MG63 (cell line): ENCODE results near the gene MARF1. TPM values are rescaled to one million over a fixed set of nuclear protein-coding genes. Genes with fewer than 3 reads are reported as not detected.
"Not testable (repeated sequence)": the region's sequence is repeated elsewhere in the genome, so short reads cannot be mapped to it uniquely, and the experiment has no call there.

Experiments used
- DNase-seq: peaks from one replicate; pipeline ENCODE4 v3.0.0-alpha.2; 2020
- H3K27me3 ChIP-seq: fragments of 250-450 bp; sonication (Bioruptor Pico); 2 replicates; pipeline ENCODE4 v1.5.1; 2020; ENCODE audit warnings: mild to moderate bottlenecking, moderate library complexity
- H3K36me3 ChIP-seq: fragments of 250-450 bp; sonication (Bioruptor Pico); 2 replicates; pipeline ENCODE4 v1.5.1; 2020; ENCODE audit warnings: mild to moderate bottlenecking, moderate library complexity
- H3K4me3 ChIP-seq: fragments of 250-450 bp; sonication (Bioruptor Pico); 2 replicates; pipeline ENCODE4 v1.5.1; 2020; ENCODE audit warnings: mild to moderate bottlenecking, moderate library complexity
- H3K9me3 ChIP-seq: fragments of 250-450 bp; sonication (Bioruptor Pico); 2 replicates; pipeline ENCODE4 v1.5.1; 2020; ENCODE audit warnings: mild to moderate bottlenecking, moderate library complexity
- total RNA-seq: library from RNA; depleted of rRNA; stranded (reverse); fragments of >200 nt; shearing (Covaris generic); gene quantifications from 2 replicates; pipeline ENCODE4 v1.2.3, GENCODE V29; 2014; ENCODE audit warnings: low replicate concordance

Gene MARF1
- total RNA-seq, 1 experiment from 2014 or later, result 3.2 TPM

DNA sequence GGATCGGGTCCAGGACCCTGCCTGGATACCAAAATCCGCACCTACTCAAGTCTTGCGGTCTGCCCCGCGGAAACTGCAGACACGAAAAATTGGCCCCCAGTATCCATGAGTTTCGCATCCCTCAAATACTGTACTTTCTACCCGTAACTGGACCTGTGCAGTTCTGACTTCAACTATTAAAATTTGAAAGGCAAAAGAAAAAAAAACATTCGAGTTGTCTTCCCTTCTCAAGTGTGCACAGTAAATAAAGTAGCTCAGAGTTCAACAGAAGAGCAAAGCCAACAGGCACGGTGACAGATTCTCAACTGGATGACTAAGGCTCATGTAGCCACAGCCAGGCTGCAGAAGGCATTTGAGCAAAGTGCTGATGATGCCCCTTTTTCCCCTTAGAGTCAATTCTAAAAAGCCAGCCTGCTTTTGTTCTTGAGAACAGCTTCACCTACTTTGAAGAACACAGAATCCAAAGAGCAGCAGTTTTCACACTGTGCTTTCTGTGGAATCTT, 32.5 kb downstream of the MARF1 start:
- peaks cover 63% of the 10 kb centered on the region for H3K36me3 ChIP-seq
- no peaks in the 10 kb centered on the region; the same call in 1 of the 2 replicates for H3K9me3 ChIP-seq
- DNase-seq, result peak; percentile 28
- no peak overlapping the region for H3K4me3 ChIP-seq
- no peaks in the 10 kb centered on the region for H3K27me3 ChIP-seq

DNA sequence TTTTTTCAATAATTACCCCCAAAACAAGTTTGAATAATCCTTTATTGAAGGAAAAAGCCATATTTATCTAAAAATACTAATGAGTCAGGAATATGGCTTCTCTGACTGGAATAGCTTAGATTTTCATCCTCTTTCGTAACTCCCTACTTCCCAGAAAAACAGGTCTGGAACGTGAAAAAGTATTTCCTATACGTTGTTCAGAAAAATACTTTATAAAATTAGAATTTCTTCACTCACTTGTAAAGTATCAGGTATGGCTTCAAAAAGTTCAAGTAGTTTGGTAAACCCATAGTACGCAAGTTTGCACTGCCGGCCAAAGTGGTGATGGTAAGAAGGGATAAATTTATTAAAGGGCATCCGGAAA, 33.7 kb downstream of the MARF1 start:
- DNase-seq, result no peak
- H3K4me3 ChIP-seq, result no peak overlapping the region
- H3K9me3 ChIP-seq, result no peaks in the 10 kb centered on the region; the same call in 1 of the 2 replicates
- H3K36me3 ChIP-seq, result peaks cover 70% of the 10 kb centered on the region
- no peaks in the 10 kb centered on the region for H3K27me3 ChIP-seq

DNA sequence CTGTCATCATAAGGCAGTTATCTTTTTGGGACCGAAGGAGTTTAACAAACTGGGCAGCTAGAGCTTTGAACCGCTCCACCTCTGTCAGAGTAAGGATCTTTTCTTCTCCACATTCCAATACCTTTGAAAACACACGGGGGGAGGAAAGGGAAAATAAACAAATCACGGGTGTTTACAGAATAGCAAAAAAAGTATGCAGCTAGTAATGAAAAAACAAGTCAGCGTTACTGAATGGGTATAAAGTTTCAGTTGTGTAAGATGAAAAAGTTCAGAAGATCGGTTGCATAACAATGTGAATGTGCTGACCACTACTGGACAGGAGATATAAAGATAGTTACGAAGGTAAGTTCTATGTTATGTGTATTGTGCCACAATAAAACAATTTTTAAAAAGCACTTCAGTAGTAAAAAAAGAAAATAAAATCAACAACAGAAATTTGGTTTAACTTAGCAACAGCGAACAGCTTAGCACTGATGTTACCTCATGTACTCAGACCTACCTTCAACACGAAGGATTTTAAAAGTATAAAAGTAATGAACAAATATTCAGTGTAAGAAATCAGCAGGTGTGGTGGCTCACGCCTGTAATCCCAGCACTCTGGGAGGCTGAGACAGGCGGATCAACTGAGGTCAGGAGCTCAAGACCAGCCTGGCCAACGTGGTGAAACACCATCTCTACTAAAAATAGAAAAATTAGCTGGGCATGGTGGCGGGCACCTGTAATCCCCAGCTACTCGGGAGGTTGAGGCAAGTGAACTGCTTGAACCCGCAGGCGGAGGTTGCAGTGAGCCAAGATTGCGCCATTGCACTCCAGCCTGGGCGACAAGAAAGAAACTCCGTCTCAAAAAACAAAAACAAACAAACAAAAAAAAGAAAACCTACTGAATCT, 34.3 kb downstream of the MARF1 start:
- no peak overlapping the region for H3K4me3 ChIP-seq
- H3K27me3 ChIP-seq, result no peaks in the 10 kb centered on the region
- DNase-seq, result no peak
- H3K36me3 ChIP-seq, result peaks cover 75% of the 10 kb centered on the region
- H3K9me3 ChIP-seq, result no peaks in the 10 kb centered on the region; the same call in 1 of the 2 replicates

DNA sequence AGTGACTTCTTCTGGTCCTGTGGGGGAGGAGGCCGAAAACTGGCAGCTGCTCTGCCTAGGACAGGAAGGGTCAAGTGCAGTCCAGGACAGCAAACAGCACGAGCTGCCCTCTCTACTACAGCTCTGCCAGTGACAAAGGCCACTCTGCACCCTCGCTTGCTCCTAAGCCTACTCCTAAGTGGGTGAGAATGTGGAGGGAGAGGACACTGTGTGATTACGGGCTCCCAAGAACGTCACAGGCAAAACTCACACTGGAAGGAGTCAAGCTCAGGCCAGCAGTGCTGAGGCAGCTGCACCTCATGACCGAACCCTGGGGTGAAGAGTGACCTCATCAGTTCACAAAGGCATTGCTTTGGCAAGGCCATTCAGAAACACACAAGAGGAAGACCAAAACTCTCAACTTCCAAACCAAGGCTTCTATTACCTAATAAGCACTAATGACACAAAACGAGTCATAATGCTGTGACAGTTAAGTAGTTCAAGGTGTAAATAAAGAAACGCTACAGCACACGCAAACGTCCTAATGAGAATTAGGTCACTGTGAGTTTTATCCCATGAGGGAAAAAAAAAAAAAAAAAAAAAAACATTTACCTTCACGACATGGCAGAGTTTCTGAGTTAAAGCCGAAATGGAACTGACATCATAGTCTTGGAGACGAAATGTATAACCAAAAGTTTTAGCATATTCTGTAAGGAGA, 35.1 kb downstream of the MARF1 start:
- no peaks in the 10 kb centered on the region; the same call in 1 of the 2 replicates for H3K9me3 ChIP-seq
- H3K4me3 ChIP-seq, result no peak overlapping the region
- H3K36me3 ChIP-seq, result peaks cover 78% of the 10 kb centered on the region
- peak; percentile 61 for DNase-seq
- no peaks in the 10 kb centered on the region for H3K27me3 ChIP-seq

DNA sequence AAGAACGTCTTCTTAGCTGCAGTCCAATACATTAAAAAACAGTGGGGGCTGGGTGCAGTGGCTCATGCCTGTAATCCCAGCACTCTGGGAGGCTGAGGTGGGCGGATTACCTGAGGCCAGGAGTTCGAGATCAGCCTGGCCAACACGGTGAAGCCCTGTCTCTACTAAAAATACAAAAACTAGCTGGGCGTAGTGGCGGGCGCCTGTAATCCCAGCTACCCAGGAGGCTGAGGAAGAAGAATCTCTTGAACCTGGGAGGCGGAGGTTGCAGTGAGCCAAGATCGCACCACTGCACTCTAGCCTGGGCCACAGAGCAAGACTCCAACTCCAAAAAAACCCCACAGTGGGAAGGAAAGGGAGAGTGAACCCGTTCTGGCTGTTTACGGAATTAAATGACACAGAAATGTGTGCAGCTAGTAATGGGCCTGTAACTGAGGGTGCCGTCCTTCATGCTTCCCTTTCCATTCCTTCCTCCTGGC, 35.7 kb downstream of the MARF1 start:
- DNase-seq, H3K9me3 ChIP-seq, H3K27me3 ChIP-seq, H3K4me3 ChIP-seq: not testable (repeated sequence)
- peaks cover 78% of the 10 kb centered on the region for H3K36me3 ChIP-seq

DNA sequence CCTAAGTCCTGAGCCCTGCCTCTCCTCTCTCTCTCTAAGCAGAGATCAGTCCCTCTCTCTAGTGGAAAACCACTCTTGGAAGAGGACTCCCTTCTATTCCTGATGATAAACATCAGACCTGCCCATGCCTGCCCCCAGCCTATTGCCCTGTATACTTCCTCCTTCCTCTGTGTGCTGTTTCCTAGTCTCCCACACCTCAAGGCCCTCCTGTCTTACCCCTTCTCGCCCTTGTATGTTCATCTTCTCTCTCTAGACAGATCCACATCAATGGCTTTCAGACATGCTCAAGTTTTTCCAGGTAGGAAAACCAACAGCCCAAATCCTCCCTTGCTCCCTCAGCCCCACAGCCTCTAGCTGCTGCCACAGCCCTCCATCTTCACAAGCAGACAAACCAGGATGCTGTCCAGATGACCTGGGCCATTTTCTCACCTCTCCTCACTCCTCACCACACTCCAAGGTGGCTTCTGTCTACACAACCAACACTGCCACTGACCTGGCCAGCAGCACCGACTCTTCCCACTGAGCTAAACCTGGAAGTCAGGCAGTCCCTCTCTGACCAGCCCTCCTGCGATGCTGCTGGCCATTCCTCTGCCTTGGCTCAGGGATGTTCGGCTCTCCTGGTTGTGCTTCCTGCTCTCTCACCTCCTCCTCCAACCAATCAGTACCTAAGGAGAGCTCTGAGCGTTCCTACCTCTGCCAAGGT, 36.3 kb downstream of the MARF1 start:
- H3K9me3 ChIP-seq, result no peaks in the 10 kb centered on the region; the same call in 1 of the 2 replicates
- H3K4me3 ChIP-seq, result no peak overlapping the region
- H3K36me3 ChIP-seq, result peaks cover 78% of the 10 kb centered on the region
- no peak for DNase-seq
- no peaks in the 10 kb centered on the region for H3K27me3 ChIP-seq

DNA sequence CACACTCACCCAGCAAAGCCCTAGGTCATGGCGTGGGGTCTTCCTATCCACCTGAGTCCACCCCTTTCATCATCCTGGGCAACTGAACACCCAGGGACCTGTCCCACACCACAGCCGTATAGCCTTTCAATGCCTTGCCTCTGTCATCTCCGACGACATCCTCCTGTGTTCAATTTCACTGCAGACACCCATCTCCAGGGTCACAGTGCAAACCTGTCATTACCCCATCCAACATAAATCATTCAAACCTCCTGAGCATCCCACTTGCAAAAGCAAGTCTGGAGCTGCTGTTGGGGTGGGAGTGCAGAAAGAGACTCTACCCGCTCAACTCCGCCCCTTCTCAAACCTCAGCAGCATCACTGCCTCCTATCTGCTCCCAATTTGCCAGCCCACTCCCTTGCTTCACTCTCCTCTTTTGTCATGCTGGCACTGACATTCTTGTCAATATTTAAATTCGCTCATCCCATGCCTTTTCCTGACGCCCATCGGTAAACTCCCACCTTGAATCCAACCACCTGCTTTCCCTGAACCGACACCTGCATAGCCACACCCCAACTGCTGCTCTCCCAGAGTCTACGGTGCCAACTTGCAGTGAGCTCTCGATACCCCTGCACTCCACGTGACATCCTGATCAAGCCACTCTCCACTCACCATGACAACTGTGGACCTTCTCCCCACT, 37.0 kb downstream of the MARF1 start:
- H3K27me3 ChIP-seq, result no peaks in the 10 kb centered on the region
- no peaks in the 10 kb centered on the region; the same call in 1 of the 2 replicates for H3K9me3 ChIP-seq
- H3K36me3 ChIP-seq, result peaks cover 80% of the 10 kb centered on the region
- H3K4me3 ChIP-seq, result no peak overlapping the region
- DNase-seq, result no peak

DNA sequence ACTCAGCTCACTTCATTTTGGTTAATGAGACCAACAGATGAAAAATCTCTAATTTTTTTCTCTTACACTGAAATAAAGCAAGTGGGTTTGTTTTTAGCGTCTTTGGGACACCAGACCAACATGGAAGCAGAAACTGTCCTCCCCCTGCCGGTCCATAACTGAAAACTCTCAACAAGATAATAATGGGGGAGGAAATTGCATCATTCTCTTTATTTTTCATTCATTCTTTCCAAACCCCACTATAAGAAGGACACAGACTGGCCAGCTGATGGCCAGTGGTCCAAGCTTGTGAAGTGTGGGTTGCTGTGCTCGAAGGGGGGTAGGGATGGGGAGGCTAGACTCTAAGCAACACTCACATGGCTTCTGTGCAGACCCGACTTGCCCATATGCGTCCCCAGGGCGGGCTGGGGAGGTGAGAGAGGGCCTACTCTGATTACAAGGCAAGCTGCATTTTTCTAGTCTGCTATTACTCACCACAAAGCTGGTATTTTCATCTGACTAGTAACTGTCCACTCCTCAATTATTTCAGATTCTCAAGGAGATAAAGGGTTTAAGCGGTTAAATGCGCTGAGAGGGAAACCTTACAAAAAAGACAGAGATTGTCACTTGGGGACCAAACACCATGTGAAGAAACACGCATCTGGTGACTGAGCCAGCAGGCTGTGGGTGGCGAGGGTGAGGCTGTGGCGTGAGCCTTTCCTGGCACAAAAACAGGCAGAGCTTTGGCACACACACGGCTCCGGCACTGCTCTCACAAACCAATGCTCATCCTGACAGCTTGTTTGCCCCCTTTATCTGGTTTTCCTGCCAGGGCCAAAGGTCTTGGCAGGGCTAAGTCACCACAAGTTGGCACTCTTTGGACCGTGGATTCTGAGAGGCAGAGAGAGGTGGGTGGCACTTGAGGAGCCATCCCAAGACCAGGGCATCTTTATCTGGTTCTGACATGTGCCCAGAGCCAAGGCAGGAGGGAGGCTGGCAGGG, 38.2 kb downstream of the MARF1 start:
- peak; percentile 23 for DNase-seq
- Histone ChIP-seq H3K4me3 (no peak overlapping the region), H3K36me3 (peaks cover 78% of the 10 kb centered on the region), H3K27me3 (no peaks in the 10 kb centered on the region), H3K9me3 (no peaks in the 10 kb centered on the region; the same call in 1 of the 2 replicates)

DNA sequence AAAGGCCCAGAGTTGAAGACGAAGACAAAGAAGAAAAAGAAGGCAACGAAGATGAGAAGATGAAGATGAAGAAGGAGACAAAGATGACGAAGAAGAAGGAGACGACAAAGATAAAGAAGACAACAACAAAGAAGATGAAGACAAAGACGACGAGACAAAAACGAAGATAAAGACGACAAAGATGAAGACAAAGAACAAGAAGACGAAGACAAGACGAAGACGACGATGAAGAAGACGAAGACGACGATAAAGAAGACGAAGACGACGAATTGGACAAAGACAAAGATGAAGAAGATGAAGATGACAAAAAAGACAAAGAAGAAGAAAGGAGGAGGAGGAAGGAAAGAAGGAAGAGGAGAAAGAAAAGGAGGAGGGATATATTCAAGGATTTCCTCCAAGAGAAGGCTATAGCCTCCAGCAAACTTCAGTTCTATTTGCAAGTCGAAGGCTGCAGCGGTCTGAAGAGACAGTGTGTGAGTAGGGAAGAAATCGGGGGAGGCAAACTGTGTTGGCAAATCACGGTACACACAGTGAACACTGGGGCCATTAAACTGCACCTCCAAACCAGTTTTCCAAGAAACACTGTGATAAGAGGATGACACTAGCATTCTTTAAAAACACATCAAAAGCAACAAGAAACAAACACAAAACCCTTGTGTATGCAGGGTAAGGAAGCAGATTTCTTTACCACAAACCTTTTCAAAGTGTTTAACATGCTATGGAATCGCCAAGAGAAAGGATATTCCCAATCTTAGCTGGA, 40.5 kb downstream of the MARF1 start:
- Histone ChIP-seq H3K4me3 (no peak overlapping the region), H3K36me3 (peaks cover 68% of the 10 kb centered on the region), H3K9me3 (no peaks in the 10 kb centered on the region), H3K27me3 (no peaks in the 10 kb centered on the region)
- DNase-seq, result no peak

DNA sequence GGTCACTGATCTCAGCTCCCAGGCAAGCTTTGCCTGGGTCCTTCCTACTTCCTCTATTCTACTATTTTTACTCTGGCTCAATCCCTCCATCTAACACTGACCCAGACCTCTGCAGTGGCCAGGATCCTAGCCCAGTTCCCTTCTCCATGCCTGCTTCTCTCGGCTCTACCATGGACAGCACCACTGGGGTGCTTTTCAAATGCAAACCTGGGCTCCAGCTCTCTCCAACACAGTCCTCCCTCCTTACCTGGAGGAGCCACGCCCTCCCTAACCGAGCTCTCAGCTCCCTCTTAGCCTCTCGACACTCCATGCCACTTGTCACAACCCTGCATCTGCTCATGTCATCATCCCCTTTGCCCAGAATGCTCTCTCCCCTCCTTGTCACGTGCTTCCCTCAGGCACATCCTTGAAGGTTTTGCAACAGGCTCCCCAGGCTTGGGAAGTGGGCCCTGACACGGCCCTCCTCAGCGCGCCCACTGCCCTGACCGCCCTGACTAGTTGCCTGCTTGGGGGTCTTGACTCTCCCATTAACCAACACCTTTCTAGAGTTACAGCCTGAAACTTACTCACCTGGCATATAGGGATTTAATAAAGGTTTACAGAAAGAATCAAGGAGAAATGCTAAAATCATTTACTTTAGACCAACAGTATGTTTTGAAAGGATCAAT, 41.6 kb downstream of the MARF1 start:
- Histone ChIP-seq H3K36me3 (peaks cover 70% of the 10 kb centered on the region), H3K9me3 (no peaks in the 10 kb centered on the region), H3K27me3 (no peaks in the 10 kb centered on the region), H3K4me3 (no peak overlapping the region)
- no peak for DNase-seq

DNA sequence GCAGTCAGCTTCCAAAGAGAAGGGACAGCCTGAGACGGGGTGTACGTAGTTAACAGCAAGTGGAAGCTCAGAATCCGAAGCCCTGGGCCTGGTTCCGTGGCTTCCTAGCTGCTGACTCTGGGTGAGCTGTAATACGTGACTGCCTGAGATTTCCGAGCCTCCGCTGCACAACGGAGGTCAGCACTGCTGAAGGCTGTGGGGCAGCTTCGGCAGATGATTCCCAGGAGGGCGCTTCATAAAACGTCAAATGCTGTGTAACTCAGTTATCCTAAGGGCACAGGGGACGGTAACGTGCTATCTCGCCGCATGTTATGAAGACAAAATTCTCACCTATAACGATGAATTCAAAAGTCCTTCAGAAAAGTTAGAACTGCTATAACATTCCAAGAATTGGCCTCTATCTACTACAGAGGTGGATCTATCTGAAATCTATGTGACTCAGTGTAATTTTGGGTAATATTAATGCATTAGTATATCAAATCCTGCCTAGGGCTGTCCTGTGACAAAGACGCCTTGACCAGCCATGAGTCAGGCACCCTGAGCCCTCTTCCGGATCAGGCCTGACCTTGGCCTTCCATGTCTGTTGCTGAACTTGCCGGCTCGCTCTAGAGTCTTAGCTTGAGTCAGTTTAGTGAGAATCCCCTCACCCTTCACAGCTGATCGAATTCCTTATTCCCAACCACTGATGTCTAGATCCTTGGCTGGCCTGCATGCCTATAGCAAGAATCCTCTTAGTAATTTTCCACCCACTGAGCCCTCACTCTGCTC, 43.5 kb downstream of the MARF1 start:
- Histone ChIP-seq H3K4me3 (no peak overlapping the region), H3K9me3 (no peaks in the 10 kb centered on the region), H3K27me3 (no peaks in the 10 kb centered on the region), H3K36me3 (peaks cover 72% of the 10 kb centered on the region)
- DNase-seq, result no peak

DNA sequence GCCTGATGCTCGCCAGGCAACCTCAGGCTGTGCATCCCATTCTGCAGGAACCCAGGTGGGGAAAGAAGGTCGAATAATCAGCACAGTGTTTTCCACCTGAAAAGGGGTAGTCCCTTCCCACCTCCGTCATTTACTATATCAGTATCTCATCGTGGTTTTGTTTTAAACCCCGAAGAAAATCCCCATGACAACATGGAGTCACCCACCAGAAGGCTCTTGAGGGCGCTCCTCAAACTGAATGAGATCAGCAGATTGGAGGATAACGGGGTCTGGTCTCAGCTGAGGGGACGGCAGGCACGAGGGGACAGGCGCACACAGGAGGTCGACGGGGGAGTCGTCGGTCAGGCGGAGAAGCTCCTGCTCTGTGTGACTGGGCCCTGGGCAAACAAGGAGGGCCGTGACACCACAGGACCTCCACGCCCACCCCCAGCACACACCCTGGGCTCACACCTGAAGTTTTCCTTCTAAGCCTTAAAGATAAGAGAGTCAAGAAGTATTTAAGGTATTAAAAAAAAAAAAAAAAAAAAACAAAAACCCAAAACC, 44.2 kb downstream of the MARF1 start:
- H3K9me3 ChIP-seq, result no peaks in the 10 kb centered on the region
- no peak for DNase-seq
- H3K36me3 ChIP-seq, result peaks cover 72% of the 10 kb centered on the region
- H3K27me3 ChIP-seq, result no peaks in the 10 kb centered on the region
- H3K4me3 ChIP-seq, result no peak overlapping the region

DNA sequence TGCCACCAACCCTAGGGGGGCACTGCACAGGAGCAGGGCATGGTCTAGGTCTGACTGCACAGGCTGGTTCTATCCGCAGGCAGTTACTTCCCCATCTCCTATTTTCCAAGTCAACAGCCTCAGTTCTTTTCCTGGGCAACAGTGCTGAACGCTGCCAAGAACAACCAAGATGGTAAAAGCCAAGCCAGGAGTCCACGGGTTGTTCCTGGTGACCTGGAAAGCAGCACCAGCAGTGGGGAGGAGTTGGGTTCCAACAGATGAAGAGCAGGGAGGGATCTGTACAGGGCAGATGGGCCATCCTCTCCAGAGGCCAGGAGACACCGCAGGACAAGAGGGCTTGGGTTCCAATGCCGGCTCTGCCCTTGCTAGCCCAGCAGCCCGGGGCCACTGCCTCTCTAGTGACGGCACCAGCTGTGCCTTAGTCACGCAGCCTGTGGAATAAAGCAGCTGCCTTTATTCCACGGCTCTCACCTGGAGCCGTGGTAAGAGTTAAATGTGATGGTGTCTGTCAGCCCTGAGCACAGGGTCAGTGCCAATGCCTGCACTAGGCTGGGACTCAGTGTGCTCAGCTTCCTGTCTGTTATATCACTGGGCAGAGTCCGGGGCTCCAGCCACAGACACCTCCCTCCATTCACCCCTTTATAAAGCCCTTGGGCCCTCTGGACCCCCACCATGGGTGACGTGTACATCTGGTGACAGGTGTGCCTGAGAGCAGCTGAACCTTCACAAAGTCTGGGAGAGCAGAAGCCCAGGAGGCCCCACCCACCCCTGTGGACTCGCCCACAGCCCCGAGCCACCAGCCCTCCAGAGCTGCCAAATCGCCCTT, 44.9 kb downstream of the MARF1 start:
- no peaks in the 10 kb centered on the region for H3K27me3 ChIP-seq
- peaks cover 70% of the 10 kb centered on the region for H3K36me3 ChIP-seq
- H3K4me3 ChIP-seq, result no peak overlapping the region
- DNase-seq, result no peak
- no peaks in the 10 kb centered on the region for H3K9me3 ChIP-seq
